Panc1 (cell line): ENCODE measurements around the gene RBBP5. TPM values are rescaled to one million over a fixed set of nuclear protein-coding genes. Genes with fewer than 3 reads are reported as not detected.

Experiments
- ATAC-seq: fragments of 200-7000 bp; cut with Tn5 transposase; 2 replicates; pipeline ENCODE4 v1.9.1; 2020; ENCODE audit warnings: mild to moderate bottlenecking, moderate library complexity
- BruUV-seq: library from RNA; stranded (reverse); fragments of 400-500 nt; replicated peaks from 2 replicates; lab custom pipeline; 2021; lab: Mats Ljungman, UMichigan
- CTCF ChIA-PET: fragments of 300-600 bp; sonication (Branson Sonifier 250); formaldehyde crosslinking; loops from one replicate; lab custom pipeline; 2022; ENCODE audit warnings: antibody characterized with exemption; lab: Charles Lee
- POLR2A ChIA-PET: fragments of 300-600 bp; sonication (Branson Sonifier 250); formaldehyde crosslinking; loops from one replicate; lab custom pipeline; 2022; ENCODE audit warnings: antibody characterized with exemption; lab: Charles Lee
- DNase-seq: peaks from one replicate; pipeline ENCODE4 v3.0.0-alpha.2; 2010; ENCODE audit warnings: low read depth, low spot score
- H3K27ac ChIP-seq: 2 replicates; pipeline ENCODE4 v1.5.1; 2011; ENCODE audit warnings: mild to moderate bottlenecking, low read length, inconsistent platforms
- H3K27me3 ChIP-seq: fragments of 200-500 bp; sonication (Bioruptor generic); 2 replicates; pipeline ENCODE4 v1.6.0; 2014; ENCODE audit warnings: low read length, inconsistent platforms; ENCODE audit not compliant: control insufficient read depth, insufficient read depth
- H3K36me3 ChIP-seq: fragments of 200-500 bp; sonication (Bioruptor generic); 2 replicates; pipeline ENCODE4 v1.5.1; 2014; ENCODE audit warnings: inconsistent platforms, mild to moderate bottlenecking, low read length, moderate library complexity; ENCODE audit not compliant: control insufficient read depth, insufficient read depth
- H3K4me1 ChIP-seq: 2 replicates; pipeline ENCODE4 v1.5.1; 2011; ENCODE audit warnings: inconsistent platforms, mild to moderate bottlenecking, low read length, moderate library complexity; ENCODE audit not compliant: control insufficient read depth, insufficient read depth
- H3K4me3 ChIP-seq, 2 experiments: 2 replicates each; pipeline ENCODE4 v1.5.1; 2011 to 2012; ENCODE audit warnings: low read depth in 2 of 2, low read length in 2 of 2, mild to moderate bottlenecking in 2 of 2, inconsistent platforms in 1 of 2, moderate library complexity in 1 of 2
- H3K9me3 ChIP-seq: fragments of 200-500 bp; sonication (Bioruptor generic); 2 replicates; pipeline ENCODE4 v1.5.1; 2014; ENCODE audit warnings: low read depth, mild to moderate bottlenecking, inconsistent platforms, low read length, moderate library complexity; ENCODE audit not compliant: control insufficient read depth, insufficient read depth
- POLR2AphosphoS5 ChIP-seq: IDR thresholded peaks from 2 replicates; pipeline ENCODE4 v1.6.1; 2012; ENCODE audit warnings: mild to moderate bottlenecking, low read depth, low read length, moderate library complexity
- SIN3A ChIP-seq: IDR thresholded peaks from 2 replicates; pipeline ENCODE4 v1.6.1; 2012; ENCODE audit warnings: low read depth, mild to moderate bottlenecking, low read length, moderate library complexity, borderline replicate concordance; ENCODE audit not compliant: insufficient read depth
- TCF7L2 ChIP-seq: IDR thresholded peaks from 2 replicates; pipeline ENCODE4 v1.6.1; 2011; ENCODE audit warnings: mild to moderate bottlenecking, low read depth, low read length, inconsistent platforms
- in situ Hi-C: cut with HindIII; loops from 2 replicates; pipeline ENCODE4 v1.10.0; 2016; ENCODE audit warnings: low sequenced_read_pairs, low pct_unique_long_range_greater_than_20kb
- intact Hi-C: fragments of 100-400 bp; cut with micrococcal nuclease; formaldehyde crosslinking; loops from one replicate; pipeline ENCODE4 v1.10.0; 2022; ENCODE audit not compliant: unreplicated experiment
- total RNA-seq: library from RNA; stranded (reverse); gene quantifications from one replicate; pipeline ENCODE4 v1.2.1, GENCODE V29; 2021; ENCODE audit not compliant: unreplicated experiment
- TF ChIP-seq, protein P1 (sequence below): fragments of 450-650 bp; IDR thresholded peaks from 2 replicates; pipeline ENCODE4 v1.5.1; 2017; ENCODE audit warnings: mild to moderate bottlenecking
- TF ChIP-seq, protein P2 (sequence below), 2 experiments: IDR thresholded peaks; 2 replicates each; pipeline ENCODE4 v1.6.1; 2011 to 2012; ENCODE audit warnings: low read depth in 2 of 2, control low read depth in 1 of 2, low read length in 1 of 2, mild to moderate bottlenecking in 1 of 2, moderate library complexity in 1 of 2; ENCODE audit not compliant: insufficient read depth in 1 of 2

Gene RBBP5
- total RNA-seq, 1 experiment from 2014 or later, result 22.2 TPM

- no peaks in the 10 kb centered on the region; the same call in 1 of the 2 replicates for H3K4me1 ChIP-seq
- no peak for TF ChIP-seq POLR2AphosphoS5
- TF ChIP-seq, protein P1, sequence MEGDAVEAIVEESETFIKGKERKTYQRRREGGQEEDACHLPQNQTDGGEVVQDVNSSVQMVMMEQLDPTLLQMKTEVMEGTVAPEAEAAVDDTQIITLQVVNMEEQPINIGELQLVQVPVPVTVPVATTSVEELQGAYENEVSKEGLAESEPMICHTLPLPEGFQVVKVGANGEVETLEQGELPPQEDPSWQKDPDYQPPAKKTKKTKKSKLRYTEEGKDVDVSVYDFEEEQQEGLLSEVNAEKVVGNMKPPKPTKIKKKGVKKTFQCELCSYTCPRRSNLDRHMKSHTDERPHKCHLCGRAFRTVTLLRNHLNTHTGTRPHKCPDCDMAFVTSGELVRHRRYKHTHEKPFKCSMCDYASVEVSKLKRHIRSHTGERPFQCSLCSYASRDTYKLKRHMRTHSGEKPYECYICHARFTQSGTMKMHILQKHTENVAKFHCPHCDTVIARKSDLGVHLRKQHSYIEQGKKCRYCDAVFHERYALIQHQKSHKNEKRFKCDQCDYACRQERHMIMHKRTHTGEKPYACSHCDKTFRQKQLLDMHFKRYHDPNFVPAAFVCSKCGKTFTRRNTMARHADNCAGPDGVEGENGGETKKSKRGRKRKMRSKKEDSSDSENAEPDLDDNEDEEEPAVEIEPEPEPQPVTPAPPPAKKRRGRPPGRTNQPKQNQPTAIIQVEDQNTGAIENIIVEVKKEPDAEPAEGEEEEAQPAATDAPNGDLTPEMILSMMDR, result no peak
- no peaks in the 10 kb centered on the region for H3K9me3 ChIP-seq
- ATAC-seq (no peak), DNase-seq (no peak)
- no peak overlapping the region for H3K4me3 ChIP-seq
- POLR2A ChIA-PET, result no interaction called here
- no peak overlapping the region for H3K27ac ChIP-seq
- no peaks in the 10 kb centered on the region for H3K27me3 ChIP-seq
- intact Hi-C loops, result loop anchor here (10.0 kb wide), 1 partner anchor 258 kb away; no protein-coding TSS in a partner anchor
- CTCF ChIA-PET, result interaction anchor here (0.7 to 4.4 kb wide), 10 partner anchors 14 to 195 kb away, joined by 3 to 78 read pairs (median 4); no protein-coding TSS in a partner anchor
- H3K36me3 ChIP-seq, result no peaks in the 10 kb centered on the region
- BruUV-seq, result no TSS peak
- in situ Hi-C loops, result no loop called here
Observed at GRCh38 chr1:205062319-205062718, 59.5 kb downstream of the RBBP5 start.

DNA sequence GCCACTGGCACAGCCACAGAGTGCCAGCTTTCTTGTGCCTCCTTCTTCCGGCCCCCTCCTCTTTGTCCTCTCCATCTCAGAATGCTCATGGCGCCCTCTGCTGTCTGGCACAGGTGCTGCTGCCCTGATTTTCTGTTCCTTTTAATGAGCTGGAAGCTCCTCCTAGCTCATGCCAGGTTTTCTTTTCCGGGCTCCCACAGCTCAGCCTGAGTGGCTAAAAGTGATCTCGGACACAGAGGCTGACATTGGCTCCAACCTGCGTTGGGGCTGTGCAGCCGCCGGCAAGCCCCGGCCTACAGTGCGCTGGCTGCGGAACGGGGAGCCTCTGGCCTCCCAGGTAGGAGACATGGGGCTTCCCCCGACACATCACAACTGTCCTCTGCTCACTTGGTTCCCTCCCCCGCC is 60.1 kb downstream of the RBBP5 start:
- CTCF ChIA-PET, result interaction anchor here (0.6 to 4.4 kb wide), 35 partner anchors 9 to 920 kb away, joined by 3 to 78 read pairs (median 4); no protein-coding TSS in a partner anchor
- Histone ChIP-seq H3K27ac (no peak overlapping the region), H3K4me1 (no peaks in the 10 kb centered on the region; the same call in 1 of the 2 replicates), H3K4me3 (no peak overlapping the region), H3K9me3 (no peaks in the 10 kb centered on the region), H3K36me3 (no peaks in the 10 kb centered on the region), H3K27me3 (no peaks in the 10 kb centered on the region)
- intact Hi-C loops (loop anchor here (1.0 to 10.0 kb wide), 2 partner anchors 72 to 257 kb away; no protein-coding TSS in a partner anchor), in situ Hi-C loops (no loop called here)
- POLR2A ChIA-PET, result no interaction called here
- TF ChIP-seq, protein P1, result peak; percentile 94
- no peak for TF ChIP-seq SIN3A
- peak; percentile 76 for ATAC-seq
- no TSS peak for BruUV-seq
- DNase-seq, result peak; percentile 36

- no peak for TF ChIP-seq SIN3A
- TF ChIP-seq TCF7L2, result no peak
- TF ChIP-seq, protein P2, sequence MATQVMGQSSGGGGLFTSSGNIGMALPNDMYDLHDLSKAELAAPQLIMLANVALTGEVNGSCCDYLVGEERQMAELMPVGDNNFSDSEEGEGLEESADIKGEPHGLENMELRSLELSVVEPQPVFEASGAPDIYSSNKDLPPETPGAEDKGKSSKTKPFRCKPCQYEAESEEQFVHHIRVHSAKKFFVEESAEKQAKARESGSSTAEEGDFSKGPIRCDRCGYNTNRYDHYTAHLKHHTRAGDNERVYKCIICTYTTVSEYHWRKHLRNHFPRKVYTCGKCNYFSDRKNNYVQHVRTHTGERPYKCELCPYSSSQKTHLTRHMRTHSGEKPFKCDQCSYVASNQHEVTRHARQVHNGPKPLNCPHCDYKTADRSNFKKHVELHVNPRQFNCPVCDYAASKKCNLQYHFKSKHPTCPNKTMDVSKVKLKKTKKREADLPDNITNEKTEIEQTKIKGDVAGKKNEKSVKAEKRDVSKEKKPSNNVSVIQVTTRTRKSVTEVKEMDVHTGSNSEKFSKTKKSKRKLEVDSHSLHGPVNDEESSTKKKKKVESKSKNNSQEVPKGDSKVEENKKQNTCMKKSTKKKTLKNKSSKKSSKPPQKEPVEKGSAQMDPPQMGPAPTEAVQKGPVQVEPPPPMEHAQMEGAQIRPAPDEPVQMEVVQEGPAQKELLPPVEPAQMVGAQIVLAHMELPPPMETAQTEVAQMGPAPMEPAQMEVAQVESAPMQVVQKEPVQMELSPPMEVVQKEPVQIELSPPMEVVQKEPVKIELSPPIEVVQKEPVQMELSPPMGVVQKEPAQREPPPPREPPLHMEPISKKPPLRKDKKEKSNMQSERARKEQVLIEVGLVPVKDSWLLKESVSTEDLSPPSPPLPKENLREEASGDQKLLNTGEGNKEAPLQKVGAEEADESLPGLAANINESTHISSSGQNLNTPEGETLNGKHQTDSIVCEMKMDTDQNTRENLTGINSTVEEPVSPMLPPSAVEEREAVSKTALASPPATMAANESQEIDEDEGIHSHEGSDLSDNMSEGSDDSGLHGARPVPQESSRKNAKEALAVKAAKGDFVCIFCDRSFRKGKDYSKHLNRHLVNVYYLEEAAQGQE (IDR thresholded peaks at IDR 0.05; ENCODE audit: insufficient read depth in 1 of 2, low read depth in 2 of 2, low read length in 1 of 2), result no peak
- TF ChIP-seq, protein P1, result no peak
- no peak for TF ChIP-seq POLR2AphosphoS5
- Histone ChIP-seq H3K9me3 (no peaks in the 10 kb centered on the region), H3K4me1 (no peaks in the 10 kb centered on the region; the same call in 1 of the 2 replicates), H3K27me3 (no peaks in the 10 kb centered on the region), H3K36me3 (no peaks in the 10 kb centered on the region), H3K4me3 (no peak overlapping the region), H3K27ac (no peak overlapping the region)
- ChIA-PET CTCF (interaction anchor here (0.7 to 4.4 kb wide), 23 partner anchors 9 to 253 kb away, joined by 3 to 78 read pairs (median 5); no protein-coding TSS in a partner anchor), POLR2A (no interaction called here)
- DNase-seq (no peak), ATAC-seq (peak; percentile 69)
- intact Hi-C loops, result loop anchor here (1.0 to 10.0 kb wide), 2 partner anchors 72 to 256 kb away; no protein-coding TSS in a partner anchor
- no TSS peak for BruUV-seq
- in situ Hi-C loops, result no loop called here
Observed at GRCh38 chr1:205061227-205061626, 60.6 kb downstream of the RBBP5 start.
